ENCODE data around the gene LZTR1.

- no peak for TF ChIP-seq CTCF (IDR thresholded peaks at IDR 0.05; ENCODE audit: extremely low read depth in 1 of 2, insufficient read depth in 1 of 2, low read depth in 1 of 2, low read length in 2 of 2)
- no peak for TF ChIP-seq EZH2 (IDR thresholded peaks at IDR 0.05; ENCODE audit: borderline replicate concordance, low read depth, low read length, severe bottlenecking)
- TF ChIP-seq POLR2A (IDR thresholded peaks at IDR 0.05; ENCODE audit: low read depth, low read length): no peak
- no peak for TF ChIP-seq FOS (IDR thresholded peaks at IDR 0.05; ENCODE audit: borderline replicate concordance, insufficient read depth, low read length)
- no peak for TF ChIP-seq MYC (IDR thresholded peaks at IDR 0.05; ENCODE audit: low read depth, low read length)
Measured at GRCh38 chr22:20990184-20991180, 8.4 kb downstream of the LZTR1 start.

All from endothelial cell of umbilical vein (primary cell).